ENCODE data around the gene PPFIA4. TPM values are rescaled to one million over a fixed set of nuclear protein-coding genes. Genes with fewer than 3 reads are reported as not detected.
"Not testable (repeated sequence)": the region's sequence is repeated elsewhere in the genome, so short reads cannot be mapped to it uniquely, and the experiment has no call there.

The PPFIA4 gene
- polyA plus RNA-seq, 1 of the 3 experiments (the other 2 are of a cell fraction) = 4.4 TPM

DNA sequence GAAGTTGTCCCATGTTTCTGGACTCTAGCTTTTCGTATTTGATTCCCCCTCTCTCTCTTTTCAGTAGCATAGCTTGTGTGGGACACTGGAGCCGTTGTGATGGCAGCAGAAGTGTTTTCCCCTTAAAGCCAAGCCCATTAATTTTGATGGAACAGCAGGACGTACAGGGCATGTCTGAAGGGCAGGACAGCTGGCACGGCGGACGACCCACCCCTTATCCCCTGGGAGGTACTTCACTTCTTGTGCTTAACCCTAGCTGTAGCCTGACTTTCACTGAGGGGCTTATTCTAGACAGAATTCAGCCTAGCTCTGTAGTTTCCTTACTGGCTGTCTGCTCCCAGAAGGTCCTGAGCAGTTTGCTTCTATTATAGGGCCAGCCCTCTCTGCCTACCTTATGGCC, 8.6 kb upstream of the PPFIA4 start:
- ChIA-PET CTCF (no interaction called here), POLR2A (no interaction called here)
- H4K20me1 ChIP-seq (ENCODE audit: insufficient read depth) = no peaks in the 10 kb centered on the region
- H3K79me2 ChIP-seq (ENCODE audit: insufficient read depth) = peaks cover 33% of the 10 kb centered on the region; the same call in 1 of the 2 replicates
- no peak for TF ChIP-seq FOSL2 (IDR thresholded peaks at IDR 0.05; ENCODE audit: borderline replicate concordance, low read depth)
- TF ChIP-seq, protein P1, sequence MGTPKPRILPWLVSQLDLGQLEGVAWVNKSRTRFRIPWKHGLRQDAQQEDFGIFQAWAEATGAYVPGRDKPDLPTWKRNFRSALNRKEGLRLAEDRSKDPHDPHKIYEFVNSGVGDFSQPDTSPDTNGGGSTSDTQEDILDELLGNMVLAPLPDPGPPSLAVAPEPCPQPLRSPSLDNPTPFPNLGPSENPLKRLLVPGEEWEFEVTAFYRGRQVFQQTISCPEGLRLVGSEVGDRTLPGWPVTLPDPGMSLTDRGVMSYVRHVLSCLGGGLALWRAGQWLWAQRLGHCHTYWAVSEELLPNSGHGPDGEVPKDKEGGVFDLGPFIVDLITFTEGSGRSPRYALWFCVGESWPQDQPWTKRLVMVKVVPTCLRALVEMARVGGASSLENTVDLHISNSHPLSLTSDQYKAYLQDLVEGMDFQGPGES (IDR thresholded peaks at IDR 0.05; ENCODE audit: low read depth, low read length) = no peak
- no peak overlapping the region for H3K4me3 ChIP-seq (ENCODE audit: low read depth in 2 of 2, low read length in 1 of 2)
- H3F3A ChIP-seq (replicated peaks; ENCODE audit: insufficient read depth) = peaks cover 8% of the 10 kb centered on the region
- no peak for DNase-seq
- H3K9me2 ChIP-seq = no peaks in the 10 kb centered on the region
- no peaks in the 10 kb centered on the region for H3K4me1 ChIP-seq (ENCODE audit: control insufficient read depth in 1 of 2, insufficient read depth in 2 of 2, low read depth in 1 of 2, low read length in 1 of 2)
- H3K4me2 ChIP-seq = no peak overlapping the region
- no peak overlapping the region for H2AFZ ChIP-seq (ENCODE audit: low read depth)
- no peak overlapping the region for H3K27ac ChIP-seq (ENCODE audit: low read depth in 2 of 2, low read length in 1 of 2)
- H3K27me3 ChIP-seq (ENCODE audit: insufficient read depth) = no peaks in the 10 kb centered on the region
- WGBS (ENCODE audit: low lambda C conversion rate) = 93% methylated on average over 6 of the region's 6 CpGs
- H3K9me3 ChIP-seq = no peaks in the 10 kb centered on the region
- H3K9ac ChIP-seq = no peak overlapping the region
- H3K36me3 ChIP-seq (replicated peaks in 1 of 2; ENCODE audit: control insufficient read depth in 1 of 2, insufficient read depth in 2 of 2, low read length in 1 of 2) = peaks cover 74 to 81% of the 10 kb centered on the region in 2 experiments

DNA sequence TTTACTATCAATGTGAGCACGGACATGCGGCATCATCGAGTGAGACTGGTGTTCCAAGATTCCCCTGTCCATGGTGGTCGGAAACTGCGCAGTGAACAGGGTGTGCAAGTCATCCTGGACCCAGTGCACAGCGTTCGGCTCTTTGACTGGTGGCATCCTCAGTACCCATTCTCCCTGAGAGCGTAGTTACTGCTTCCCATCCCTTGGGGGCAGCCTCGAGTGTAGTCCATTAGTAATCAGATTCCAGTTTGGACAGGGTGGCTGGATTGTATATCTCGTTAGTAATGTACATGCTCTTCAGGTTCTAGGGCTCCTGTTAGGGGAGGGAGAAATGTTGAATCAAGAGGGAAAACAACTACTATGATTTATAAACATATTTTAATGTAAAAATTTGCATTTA, 3.4 kb upstream of the PPFIA4 start:
- POLR2A ChIA-PET = not testable (repeated sequence)

GRCh38 chr1:203025686-203026030, 633 bp upstream of the PPFIA4 start:
- no peak overlapping the region; the same call in 1 of the 2 replicates for H3K9ac ChIP-seq
- POLR2A ChIA-PET = no interaction called here
- no peaks in the 10 kb centered on the region for H3K9me2 ChIP-seq
- H3K27ac ChIP-seq (ENCODE audit: low read depth in 2 of 2, low read length in 1 of 2) = peak overlapping the region in 1 of 2 experiments; percentile 58; a peak in 1 of 4 replicates
- no peaks in the 10 kb centered on the region for H3K9me3 ChIP-seq
- H3F3A ChIP-seq (replicated peaks; ENCODE audit: insufficient read depth) = peaks cover 29% of the 10 kb centered on the region
- H2AFZ ChIP-seq (ENCODE audit: low read depth) = peak overlapping the region; percentile 92
- H3K36me3 ChIP-seq (replicated peaks in 1 of 2; ENCODE audit: control insufficient read depth in 1 of 2, insufficient read depth in 2 of 2, low read length in 1 of 2) = peaks cover 39 to 42% of the 10 kb centered on the region in 2 experiments
- H3K4me1 ChIP-seq (ENCODE audit: control insufficient read depth in 1 of 2, insufficient read depth in 2 of 2, low read depth in 1 of 2, low read length in 1 of 2) = peaks cover 0 to 34% of the 10 kb centered on the region in 2 experiments; a peak in 1 of 4 replicates
- H4K20me1 ChIP-seq (ENCODE audit: insufficient read depth) = no peaks in the 10 kb centered on the region
- no peaks in the 10 kb centered on the region for H3K79me2 ChIP-seq (ENCODE audit: insufficient read depth)
- CTCF ChIA-PET = interaction anchor here (1.9 to 7.3 kb wide), 5 partner anchors 14 to 243 kb away, joined by 12 to 73 read pairs (median 35); no protein-coding TSS in a partner anchor
- H3K4me2 ChIP-seq = no peak overlapping the region
- DNase-seq = no peak
- H3K4me3 ChIP-seq (ENCODE audit: low read depth in 2 of 2, low read length in 1 of 2) = no peak overlapping the region
- no peaks in the 10 kb centered on the region for H3K27me3 ChIP-seq (ENCODE audit: insufficient read depth)
- TF ChIP-seq USF2 (IDR thresholded peaks at IDR 0.05; ENCODE audit: borderline replicate concordance, low read depth, low read length) (no peak), CHD2 (IDR thresholded peaks at IDR 0.05; ENCODE audit: low read length, partially characterized antibody) (no peak), SIN3A (IDR thresholded peaks at IDR 0.05; ENCODE audit: borderline replicate concordance, low read depth, low read length) (no peak), TEAD4 (IDR thresholded peaks at IDR 0.05; ENCODE audit: borderline replicate concordance, insufficient read depth) (no peak), FOSL2 (IDR thresholded peaks at IDR 0.05; ENCODE audit: borderline replicate concordance, low read depth) (no peak), FOXJ3 (CRISPR knock-in tag; IDR thresholded peaks at IDR 0.05) (no peak), RFX5 (IDR thresholded peaks at IDR 0.05; ENCODE audit: low read length) (no peak), NRF1 (IDR thresholded peaks at IDR 0.05; ENCODE audit: low read depth, low read length) (no peak), TCF12 (IDR thresholded peaks at IDR 0.05) (no peak), CTCF (IDR thresholded peaks at IDR 0.05) (no peak; the same call in 1 of the 2 replicates), GABPA (IDR thresholded peaks at IDR 0.05; ENCODE audit: low read depth) (no peak)
- TF ChIP-seq, protein P2, sequence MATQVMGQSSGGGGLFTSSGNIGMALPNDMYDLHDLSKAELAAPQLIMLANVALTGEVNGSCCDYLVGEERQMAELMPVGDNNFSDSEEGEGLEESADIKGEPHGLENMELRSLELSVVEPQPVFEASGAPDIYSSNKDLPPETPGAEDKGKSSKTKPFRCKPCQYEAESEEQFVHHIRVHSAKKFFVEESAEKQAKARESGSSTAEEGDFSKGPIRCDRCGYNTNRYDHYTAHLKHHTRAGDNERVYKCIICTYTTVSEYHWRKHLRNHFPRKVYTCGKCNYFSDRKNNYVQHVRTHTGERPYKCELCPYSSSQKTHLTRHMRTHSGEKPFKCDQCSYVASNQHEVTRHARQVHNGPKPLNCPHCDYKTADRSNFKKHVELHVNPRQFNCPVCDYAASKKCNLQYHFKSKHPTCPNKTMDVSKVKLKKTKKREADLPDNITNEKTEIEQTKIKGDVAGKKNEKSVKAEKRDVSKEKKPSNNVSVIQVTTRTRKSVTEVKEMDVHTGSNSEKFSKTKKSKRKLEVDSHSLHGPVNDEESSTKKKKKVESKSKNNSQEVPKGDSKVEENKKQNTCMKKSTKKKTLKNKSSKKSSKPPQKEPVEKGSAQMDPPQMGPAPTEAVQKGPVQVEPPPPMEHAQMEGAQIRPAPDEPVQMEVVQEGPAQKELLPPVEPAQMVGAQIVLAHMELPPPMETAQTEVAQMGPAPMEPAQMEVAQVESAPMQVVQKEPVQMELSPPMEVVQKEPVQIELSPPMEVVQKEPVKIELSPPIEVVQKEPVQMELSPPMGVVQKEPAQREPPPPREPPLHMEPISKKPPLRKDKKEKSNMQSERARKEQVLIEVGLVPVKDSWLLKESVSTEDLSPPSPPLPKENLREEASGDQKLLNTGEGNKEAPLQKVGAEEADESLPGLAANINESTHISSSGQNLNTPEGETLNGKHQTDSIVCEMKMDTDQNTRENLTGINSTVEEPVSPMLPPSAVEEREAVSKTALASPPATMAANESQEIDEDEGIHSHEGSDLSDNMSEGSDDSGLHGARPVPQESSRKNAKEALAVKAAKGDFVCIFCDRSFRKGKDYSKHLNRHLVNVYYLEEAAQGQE (IDR thresholded peaks at IDR 0.05; ENCODE audit: low read depth, low read length) = no peak

More for the DNA sequence above, 3.4 kb upstream of the PPFIA4 start:
- CTCF ChIA-PET = interaction anchor here (0.6 to 1.3 kb wide), 6 partner anchors 17 to 1384 kb away, joined by 3 to 4 read pairs (median 3); no protein-coding TSS in a partner anchor
- H3K27ac ChIP-seq (ENCODE audit: low read depth in 2 of 2, low read length in 1 of 2); H3K9me3 ChIP-seq; H2AFZ ChIP-seq (ENCODE audit: low read depth); H3K9me2 ChIP-seq; DNase-seq; H3K4me2 ChIP-seq; H4K20me1 ChIP-seq (ENCODE audit: insufficient read depth); H3K9ac ChIP-seq; H3K79me2 ChIP-seq (ENCODE audit: insufficient read depth); H3K4me3 ChIP-seq (ENCODE audit: low read depth in 2 of 2, low read length in 1 of 2); H3K27me3 ChIP-seq (ENCODE audit: insufficient read depth): not testable (repeated sequence)
- Histone ChIP-seq H3K4me1 (ENCODE audit: control insufficient read depth in 1 of 2, insufficient read depth in 2 of 2, low read depth in 1 of 2, low read length in 1 of 2) (peaks cover 0 to 17% of the 10 kb centered on the region in 2 experiments; a peak in 1 of 4 replicates), H3F3A (replicated peaks; ENCODE audit: insufficient read depth) (peaks cover 29% of the 10 kb centered on the region), H3K36me3 (replicated peaks in 1 of 2; ENCODE audit: control insufficient read depth in 1 of 2, insufficient read depth in 2 of 2, low read length in 1 of 2) (peaks cover 63 to 66% of the 10 kb centered on the region in 2 experiments)
- 74% methylated on average over 3 of the region's 10 CpGs for WGBS (ENCODE audit: low lambda C conversion rate)
